Skin of body (tissue), 2 donors: ENCODE data around the gene HOXA6. TPM values are rescaled to one million over a fixed set of nuclear protein-coding genes. Genes with fewer than 3 reads are reported as not detected.

ENCODE experiments used
- DNase-seq: peaks from one replicate; lab custom pipeline; 2025; lab: John Stamatoyannopoulos, UW
- total RNA-seq: library from RNA; depleted of rRNA; stranded (reverse); fragments of >200 nt; gene quantifications from one replicate; pipeline ENCODE4 v1.2.3, GENCODE V29; 2014

HOXA6 gene
- total RNA-seq, 1 donor from 2014 or later = 3.3 TPM

DNA sequence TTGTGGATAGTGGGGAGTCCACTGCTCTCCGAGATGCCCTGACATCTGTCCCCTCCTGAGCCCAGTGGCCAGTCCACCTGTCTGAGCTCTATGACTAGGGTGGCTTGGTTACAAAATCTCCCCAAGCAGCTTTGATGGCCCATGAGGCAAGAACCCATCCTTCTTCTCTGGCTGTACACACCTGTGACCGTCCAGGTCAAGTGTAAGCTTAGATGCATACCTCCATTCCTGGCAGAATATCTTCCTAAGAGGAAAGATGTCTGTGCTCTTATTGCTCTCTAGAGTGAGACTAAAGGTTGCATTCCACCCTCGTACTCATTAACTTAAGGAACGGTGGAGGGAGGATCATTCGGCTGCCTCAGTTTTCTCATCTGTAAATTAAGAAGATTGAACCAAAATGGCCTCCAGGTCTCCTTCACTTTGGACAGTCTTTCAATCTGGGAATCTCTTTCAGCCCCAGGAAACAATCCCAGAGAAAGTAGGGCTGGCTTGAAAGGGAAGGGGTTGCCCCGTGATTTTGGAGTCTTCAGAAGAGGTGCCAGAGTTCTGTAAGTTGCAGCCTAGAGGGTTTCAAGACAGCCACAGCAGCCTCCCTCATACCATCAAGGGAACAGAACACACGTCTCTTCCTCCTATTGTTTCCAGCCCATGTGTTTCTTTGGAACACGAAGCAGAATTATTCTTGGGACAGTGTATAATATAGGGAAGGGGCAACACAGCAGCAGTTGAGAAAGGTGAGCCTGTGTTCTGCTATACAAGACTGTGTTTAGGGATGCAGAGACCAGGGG lies 22.5 kb downstream of the HOXA6 start:
- no peak for DNase-seq

DNA sequence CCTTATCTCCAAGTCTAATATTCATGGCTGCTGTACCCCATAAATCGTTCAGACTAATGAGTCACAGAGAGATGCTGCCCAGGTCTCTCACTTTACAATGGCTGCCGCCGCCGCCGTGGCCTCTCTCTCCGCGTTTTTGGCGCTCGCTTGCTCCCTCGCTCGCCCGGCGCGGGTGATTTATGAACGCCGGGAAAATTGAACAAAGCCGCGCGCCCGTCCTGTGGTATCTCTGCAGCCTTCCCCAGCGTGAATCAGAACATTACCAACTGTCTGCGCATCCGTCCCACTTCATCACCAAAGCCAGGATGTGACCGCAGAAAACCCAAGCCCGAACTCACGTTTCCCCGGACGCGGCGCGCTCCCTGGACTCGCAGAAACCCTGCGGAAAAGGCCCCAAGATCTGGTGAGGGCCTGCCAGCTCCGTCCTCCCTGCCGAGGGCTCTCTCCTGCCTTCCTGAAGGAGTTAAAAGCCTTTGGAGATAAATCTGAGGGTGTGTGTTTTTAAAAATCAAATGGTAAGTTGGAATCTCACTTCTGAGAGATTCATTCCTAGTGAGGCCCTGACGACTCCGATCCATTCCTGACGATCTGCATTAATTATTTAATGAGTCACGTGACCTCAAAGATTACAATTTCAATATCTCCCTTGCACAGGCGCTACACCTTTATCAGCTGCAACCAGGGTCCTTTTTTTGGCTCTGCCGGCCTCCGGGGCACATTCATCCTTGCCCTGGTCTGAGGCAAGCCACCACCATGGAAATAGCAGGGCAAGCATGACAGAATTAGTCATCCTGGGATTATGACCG lies 23.3 kb downstream of the HOXA6 start:
- DNase-seq = no peak

DNA sequence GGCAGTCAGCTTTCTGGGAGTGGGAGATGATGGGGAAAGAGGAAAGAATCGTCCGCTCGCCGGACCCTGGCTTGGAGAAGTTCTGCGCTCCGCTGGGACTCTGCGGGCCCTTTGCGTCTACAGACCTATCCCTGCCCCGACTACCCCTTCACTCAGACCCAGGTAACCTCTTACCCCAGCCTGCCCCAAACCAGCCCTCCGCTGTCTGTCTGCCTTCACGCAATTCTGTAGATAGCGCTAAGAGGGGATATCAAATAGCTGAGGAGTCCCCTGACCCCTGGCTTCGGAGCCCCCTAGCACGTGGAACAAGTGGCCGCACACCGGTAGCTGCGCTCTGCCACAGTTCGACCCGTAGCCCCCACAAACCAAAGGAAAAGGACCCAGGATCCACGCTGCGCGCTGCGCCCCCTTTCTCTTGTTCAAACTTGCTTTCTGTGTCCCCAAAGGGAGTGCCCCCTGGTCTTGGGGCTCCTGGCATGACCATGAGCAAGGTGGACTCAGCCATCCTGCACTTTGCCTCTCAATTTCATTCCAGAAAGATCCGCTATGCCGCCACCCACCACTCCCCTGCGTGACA lies 24.0 kb downstream of the HOXA6 start:
- no peak for DNase-seq

DNA sequence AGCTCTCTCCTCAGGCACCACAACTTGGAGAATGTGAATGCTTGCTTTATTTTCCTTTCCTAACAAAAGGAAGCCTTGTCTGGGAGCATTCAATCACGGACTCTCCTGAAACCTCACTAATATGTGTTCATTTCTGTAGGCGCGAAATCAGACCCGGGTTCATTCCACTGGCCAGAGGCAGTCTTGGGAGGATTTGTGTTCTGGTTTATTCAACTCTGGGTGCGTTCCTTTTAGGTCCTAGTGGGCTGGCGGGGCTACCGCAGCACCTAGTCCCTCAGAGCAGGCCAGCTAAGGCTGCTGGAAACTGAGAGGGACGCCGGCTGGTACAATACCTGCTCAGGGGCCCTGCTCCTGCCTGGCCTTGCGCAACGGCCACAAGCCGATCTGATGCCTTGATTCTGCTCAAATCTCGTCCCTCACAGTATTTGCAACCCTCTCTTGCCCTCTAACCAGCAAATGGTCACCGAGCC lies 24.5 kb downstream of the HOXA6 start:
- no peak for DNase-seq

DNA sequence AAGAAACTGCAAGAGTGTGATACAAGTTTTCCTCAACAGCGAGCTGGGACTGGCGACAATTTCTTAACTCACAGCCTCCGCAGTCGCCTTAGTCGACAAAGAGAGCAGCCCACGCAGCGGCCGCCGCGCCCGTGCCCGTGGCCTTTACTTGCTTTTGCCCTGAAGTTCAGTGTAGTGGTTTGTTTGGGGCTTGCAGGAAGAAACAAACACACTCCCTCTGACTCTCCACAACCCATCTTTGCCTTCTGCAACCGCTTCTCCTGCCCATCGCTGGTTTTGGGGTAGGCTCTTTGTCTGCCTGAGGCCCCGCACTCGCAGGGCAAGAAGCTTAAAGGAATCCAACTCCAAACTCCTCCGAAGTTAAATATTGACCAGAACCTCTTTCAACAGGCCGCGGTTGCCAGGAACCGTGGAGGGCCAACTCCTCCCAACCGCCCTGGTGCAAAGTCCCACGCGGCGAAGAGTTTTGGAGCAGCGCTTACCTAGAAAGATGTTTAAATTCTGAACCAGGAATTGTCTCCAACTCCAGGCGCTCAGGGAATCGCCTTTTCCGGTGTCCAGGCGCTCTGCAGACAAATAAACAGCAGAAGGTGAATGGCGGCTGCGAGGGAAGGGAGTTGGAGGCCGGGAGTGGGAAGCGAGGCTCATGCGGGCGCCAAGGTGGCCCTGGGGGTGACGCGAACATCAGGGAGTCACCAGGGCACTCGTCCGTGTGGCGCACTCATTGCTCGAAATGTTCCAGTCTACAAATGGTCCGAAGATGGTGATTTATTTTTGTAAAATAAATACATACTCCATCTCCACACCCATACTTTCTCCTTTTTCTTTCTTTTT lies 25.3 kb downstream of the HOXA6 start:
- no peak for DNase-seq

DNA sequence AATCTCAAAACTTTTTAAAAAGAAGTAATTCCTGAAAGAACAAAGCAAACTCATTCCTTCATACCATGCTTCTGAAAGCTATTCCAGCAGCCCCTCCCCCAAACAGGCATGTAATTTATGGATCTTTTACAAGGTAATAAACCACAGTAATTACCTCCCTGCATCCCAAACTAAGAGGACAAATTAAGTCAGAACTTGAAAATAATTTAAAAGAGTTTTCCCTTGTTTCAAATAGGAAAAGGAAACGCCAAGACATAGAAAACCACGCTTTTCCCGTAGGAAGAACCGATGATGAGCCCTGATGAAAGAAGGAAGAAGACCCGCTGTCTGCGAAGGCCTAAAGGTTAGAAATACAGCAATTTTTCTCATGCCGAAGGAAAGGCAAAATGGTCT lies 25.9 kb downstream of the HOXA6 start:
- no peak for DNase-seq

DNA sequence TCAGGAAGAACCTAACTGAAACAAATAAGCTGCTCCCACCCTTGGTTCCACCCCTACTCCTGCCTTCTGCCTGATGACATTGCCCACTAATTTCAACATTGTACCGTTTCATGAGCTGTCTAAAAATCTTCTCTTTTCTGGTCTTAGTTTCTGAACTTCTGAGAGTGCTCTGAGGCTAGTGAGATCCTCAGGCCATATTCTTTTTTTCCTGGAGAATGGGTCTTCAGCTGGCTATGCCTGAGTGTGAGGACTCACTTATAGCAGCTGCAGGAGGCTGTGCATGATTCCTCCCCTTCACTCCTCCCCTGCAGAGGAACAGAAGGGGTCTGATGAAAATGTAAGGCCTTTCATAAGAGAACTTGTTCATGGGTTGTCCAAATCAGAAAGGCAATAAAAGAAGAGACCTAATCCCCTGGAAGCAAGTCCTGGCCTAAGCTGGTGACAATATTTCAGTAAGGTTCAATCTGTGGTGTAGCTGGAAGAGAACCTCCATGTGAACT lies 28.1 kb downstream of the HOXA6 start:
- DNase-seq = no peak

DNA sequence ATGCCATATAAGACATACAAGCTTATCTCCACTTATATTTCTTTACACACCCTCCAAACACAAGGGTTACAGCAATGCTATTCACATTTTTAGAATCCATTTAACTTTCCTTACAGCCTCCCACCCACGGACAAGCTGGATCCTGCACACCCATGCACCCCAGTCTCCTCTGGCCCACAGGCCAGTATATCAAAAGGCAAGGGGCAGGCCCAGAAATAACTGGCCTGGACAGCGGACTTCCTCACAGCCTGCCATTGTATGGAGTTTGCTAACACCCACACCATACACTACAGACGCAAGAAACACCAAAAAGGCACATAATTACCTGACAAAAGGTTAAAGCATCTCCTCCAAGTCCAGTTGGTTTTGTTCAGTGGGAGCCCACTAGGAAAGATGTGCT lies 29.0 kb downstream of the HOXA6 start:
- no peak for DNase-seq

DNA sequence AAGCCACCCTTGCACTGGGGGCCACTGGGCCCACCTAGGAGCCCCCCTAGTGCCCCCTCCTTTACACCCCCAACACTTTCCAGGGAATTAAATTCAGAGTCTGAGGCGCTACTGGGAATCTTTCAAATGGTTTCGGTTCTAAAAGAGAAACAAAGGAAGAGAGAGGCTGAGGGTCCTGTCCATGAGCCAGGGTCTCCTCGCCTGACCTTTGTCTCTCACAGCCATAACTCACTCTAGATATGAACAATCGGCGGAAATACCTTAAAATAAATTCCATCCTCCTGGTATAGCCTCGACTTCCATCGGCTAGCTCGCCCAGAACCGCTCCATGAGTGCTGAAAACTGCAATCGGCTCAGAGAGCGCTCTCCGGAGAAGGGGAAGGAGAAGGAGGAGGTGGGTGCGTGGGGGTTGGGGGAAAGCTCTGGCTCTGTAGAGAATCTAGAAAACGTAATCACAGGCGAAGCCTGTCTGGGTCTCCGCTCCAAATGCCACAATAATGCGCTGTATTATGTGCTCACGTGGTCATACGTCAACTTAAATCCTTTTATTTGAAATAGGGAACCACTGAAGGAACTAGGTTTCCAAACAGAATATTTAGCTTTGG lies 29.6 kb downstream of the HOXA6 start:
- DNase-seq = no peak

DNA sequence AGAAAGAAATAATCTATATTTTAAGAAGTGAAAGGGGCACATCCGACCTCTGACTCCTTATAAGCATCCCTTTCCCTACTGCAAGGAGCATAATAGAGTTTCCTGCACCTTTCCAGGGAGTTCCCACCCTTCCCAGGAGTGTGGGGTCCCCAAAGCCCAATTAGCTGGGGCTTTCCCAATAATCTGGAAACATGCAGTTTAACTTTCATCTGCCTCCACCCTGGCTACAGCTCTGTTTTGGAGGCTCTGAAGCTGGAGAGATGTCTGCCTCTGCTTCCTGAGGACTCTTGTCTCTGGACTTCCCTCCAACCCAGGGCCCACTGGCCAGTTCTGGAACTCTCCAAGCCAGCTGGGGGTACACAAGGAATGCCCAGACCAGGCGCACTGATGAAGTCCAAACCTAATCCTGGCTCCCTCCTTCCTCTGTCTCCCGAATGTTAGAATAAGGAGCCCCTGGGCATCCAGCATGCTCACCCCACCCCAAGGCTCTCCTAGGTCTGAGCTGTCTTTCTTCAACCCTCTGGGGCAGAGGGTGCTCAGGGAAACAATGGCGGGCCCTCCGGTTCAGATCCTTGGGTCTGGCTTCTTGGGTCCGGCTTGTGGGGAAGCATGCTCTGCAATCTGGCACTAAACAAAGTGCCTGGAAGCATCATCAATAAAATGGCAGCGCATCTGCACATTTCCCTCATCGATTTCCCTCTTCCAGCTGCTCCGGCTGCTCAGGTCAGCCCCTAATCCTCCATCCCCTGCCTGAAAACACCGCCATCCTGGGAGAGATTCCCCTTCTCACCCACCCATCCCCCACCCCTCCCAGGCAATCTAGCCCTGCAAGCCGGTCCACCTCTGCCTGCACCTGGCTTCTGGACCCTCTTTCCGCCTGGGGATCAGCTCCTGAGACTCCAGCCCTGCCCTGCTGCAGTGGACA lies 30.4 kb downstream of the HOXA6 start:
- DNase-seq = no peak

DNA sequence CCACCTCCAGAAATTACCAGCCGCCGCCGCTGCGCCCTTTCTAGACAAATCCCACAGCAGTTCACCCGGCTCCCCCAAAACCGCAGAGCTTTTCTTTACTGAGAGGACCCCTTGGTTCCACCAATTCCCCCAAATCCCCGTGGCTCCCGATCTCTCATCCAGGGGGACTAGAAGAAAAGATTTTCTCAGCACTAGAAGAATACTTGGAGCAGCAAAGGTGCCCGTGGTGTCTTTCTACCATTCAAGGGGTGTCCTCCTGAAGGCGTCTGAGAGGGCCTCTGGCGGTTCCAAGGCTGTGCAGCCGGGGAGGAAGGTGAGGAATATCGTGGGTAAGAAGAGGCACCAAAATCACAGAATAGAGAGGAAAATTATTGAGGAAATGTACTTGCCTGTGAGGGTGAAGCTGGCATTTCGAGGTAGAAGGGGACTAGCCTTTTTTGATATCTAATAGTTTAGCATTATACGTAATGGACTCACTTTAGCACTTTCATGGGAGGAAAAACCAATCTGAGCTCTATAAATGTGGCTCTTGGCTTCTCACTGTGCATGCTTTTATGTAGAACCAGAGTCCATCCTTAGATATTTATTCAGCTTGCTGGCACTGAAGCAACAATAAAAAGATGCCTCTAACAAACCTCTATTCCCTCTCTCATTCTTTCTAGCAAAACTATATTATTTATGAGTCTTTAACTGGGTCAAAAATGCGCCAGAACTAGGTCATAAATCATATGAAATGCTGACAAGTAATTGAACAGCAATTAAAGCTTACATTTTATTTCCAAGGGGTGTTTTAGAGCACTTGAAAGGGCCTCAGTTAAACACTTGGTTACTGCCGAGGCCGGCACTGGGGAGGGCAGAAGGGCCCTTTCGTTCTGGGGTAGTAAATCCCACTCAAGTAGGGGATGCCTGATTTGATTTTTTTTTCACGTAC lies 31.3 kb downstream of the HOXA6 start:
- no peak for DNase-seq

DNA sequence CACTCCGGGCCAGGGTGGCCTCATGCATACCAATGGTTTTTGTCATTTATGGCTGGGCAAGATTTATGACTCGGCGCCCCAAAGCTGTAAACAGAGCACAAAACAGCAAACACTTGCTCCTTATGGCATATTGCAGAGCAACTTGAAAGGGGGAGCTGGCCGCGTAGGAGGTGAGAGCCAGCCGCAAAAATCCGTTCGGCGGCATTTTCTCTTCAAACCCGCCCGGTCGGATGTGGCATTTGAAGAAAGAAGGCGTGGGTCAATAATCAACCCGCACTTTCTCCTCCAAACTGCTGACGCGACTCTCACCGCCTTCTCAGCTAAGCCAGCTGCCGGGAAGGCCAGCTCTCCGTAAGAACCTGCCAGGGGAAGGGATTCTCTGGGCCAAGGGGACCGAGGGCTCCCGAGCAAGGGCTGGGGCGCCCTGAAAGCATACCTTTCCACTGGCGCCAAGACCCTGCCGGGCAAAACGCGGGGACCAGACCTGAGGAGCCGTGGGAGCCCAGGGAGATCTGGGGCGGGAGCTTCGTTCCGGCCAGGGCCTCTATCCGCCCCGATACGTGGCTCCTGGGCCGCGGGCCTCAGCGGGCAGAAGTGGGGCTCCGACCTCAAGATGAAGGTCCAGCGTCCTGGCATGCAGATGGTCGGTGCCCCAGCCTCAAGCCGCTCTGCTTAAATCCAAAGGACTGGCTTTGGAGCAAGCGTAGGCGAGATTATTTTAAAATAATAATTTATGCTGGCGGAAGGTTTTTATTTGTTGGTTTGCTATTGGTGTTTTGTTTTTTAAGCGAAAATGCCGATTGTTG lies 32.1 kb downstream of the HOXA6 start:
- DNase-seq = no peak

DNA sequence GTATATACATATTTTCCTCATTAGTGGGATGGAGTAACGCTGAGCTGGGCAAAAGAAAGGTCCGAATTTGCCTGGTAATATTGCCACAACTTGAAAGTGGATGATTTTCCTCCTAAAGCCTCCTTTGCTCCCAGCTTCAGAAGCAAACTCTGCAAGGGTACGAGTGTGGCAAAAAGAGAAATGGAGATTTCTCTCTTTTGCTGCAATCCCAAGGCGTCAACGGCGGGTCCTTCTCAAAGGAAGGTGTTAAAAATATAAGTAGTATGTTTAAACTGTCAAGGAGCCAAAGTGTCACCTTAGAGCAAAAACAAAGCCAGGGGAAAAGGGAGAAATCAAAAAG lies 32.7 kb downstream of the HOXA6 start:
- no peak for DNase-seq

DNA sequence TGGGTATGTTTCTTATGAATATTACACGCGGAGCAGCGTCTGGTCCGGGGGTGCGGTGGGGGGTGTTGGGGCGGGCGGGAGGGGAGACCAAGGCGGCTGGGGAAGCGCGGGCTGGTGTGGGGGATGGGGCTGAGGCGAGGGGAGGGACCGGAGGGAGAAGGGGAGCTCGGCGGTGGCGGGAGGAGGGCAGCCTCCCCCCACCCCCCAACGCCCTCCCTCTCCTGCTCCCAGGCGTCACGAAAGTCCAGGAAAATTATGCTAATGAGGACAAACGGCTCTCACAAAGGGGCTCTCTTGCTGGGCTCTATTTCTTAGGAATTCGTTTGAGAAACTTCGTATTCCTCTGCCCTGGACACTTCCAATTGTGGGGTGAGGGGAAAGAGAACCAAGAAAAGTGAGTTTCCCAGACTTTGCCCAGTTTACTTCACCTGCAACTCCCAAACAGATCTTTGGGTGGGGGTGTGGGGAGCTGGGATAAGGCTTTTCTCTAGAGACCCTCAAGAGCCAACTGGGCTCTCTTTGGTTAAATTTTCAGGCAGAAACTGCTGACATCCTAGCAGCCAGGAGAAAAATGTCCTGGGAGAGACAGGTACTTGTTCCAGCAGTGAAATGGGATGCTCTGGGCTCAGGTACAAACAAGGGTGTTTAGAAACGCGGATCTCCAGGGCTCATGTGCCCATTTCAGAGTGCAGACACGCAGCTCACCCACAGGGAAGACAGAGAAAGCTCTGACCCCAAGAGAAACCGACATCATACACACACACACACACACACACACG lies 33.4 kb downstream of the HOXA6 start:
- DNase-seq = no peak

DNA sequence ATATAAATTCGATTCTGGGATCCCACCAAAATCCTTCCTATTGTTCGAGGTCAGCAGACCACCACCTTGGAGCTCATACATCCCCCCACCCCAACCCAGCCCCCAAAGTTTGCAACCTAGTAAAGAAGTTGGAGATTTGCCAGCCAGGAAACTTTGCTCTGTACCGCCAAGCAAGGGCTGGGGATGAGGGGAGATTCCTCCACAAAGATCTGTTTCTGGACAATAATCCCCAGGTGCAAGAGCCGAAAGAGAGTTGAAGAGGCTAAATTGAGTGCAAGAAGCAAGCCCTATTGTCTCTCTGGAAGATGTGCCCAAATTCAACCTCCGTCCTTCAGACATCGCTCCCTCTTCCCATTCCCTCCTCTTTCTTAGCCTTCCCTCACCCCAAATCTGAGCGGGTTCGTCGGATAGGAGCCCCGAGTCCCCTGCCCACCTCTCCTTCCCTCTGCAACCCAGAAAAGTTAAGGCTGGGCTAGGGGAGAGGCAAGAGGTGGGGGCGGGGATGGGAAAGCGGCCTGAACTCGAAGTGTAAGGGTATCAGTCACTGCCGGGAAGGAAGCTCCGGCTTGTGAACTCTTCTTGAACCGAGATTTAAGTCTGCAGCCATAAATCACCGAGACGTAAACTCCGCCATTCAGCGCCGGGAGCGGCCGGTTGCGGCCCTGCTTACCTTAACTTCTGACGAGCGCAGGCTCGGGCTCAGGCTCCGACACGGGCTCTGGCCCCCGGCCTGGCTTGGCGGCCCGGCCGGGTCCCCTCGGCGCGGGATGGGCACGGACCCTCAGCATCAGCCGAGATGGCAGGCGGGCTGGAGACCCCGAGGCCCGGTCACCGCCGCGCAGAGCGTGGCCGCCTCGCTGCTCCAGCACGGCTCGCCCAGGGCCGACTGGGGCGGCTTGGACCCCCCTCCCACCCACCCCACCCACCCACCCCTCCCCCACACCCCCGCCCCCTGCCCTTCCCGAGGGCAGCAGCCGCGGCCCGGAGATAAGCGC lies 34.3 kb downstream of the HOXA6 start:
- DNase-seq = no peak

DNA sequence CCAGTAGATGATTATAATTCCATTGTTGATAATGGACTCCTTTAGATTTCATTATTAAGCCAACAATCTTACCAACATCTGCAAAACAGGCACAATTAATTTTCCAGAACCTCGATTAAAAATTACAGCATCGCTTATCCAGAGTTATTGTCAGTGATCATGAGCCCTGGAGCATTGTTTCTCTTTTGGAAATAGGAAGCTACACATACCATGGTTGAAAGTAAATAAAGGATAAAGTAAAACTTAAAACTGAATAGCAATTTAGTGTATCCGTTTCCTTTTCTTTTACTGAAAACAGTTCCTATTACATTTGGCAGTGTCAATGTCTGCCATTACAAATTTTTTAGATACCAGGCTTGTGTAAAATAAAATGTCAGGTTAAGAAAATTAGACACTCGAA lies 35.2 kb downstream of the HOXA6 start:
- DNase-seq = no peak
